A673 (cell line): Measurements from ENCODE around the gene CTCF. TPM values are rescaled to one million over a fixed set of nuclear protein-coding genes. Genes with fewer than 3 reads are reported as not detected.
A peak's percentile ranks its signal among the peaks of the same experiment; 100 is the strongest.

Source experiments
- BruUV-seq: library from RNA; stranded (reverse); fragments of 400-500 nt; replicated peaks from 2 replicates; lab custom pipeline; 2021; lab: Mats Ljungman, UMichigan
- CTCF ChIA-PET: fragments of 300-600 bp; sonication (Branson Sonifier 250); formaldehyde crosslinking; loops from one replicate; lab custom pipeline; 2022; ENCODE audit warnings: antibody characterized with exemption; lab: Charles Lee
- POLR2A ChIA-PET: fragments of 300-600 bp; sonication (Branson Sonifier 250); formaldehyde crosslinking; loops from one replicate; lab custom pipeline; 2022; ENCODE audit warnings: antibody characterized with exemption; ENCODE audit not compliant: low non-redundant PET; lab: Charles Lee
- DNase-seq: peaks from one replicate; pipeline ENCODE4 v3.0.0-alpha.2; 2015; ENCODE audit warnings: low spot score
- H3K27ac ChIP-seq: fragments of 200-600 bp; sonication (generic); 2 replicates; pipeline ENCODE4 v1.5.1; 2016; ENCODE audit warnings: mixed run types, low read depth, mild to moderate bottlenecking, mixed read lengths, antibody characterized with exemption, low read length; ENCODE audit not compliant: poor library complexity, severe bottlenecking
- H3K27me3 ChIP-seq: fragments of 200-600 bp; sonication (generic); replicated peaks from 2 replicates; pipeline ENCODE4 v1.6.1; 2017; ENCODE audit warnings: mixed run types, low read depth, mild to moderate bottlenecking, mixed read lengths, antibody characterized with exemption, low read length; ENCODE audit not compliant: insufficient read depth, poor library complexity
- H3K36me3 ChIP-seq: fragments of 200-600 bp; sonication (generic); 2 replicates; pipeline ENCODE4 v1.6.1; 2016; ENCODE audit warnings: mixed run types, mild to moderate bottlenecking, mixed read lengths, antibody characterized with exemption, low read length; ENCODE audit not compliant: insufficient read depth, poor library complexity, severe bottlenecking
- H3K4me1 ChIP-seq: fragments of 200-600 bp; sonication (generic); 2 replicates; pipeline ENCODE4 v1.6.1; 2017; ENCODE audit warnings: mixed run types, mild to moderate bottlenecking, mixed read lengths, antibody characterized with exemption, low read length; ENCODE audit not compliant: insufficient read depth, poor library complexity, severe bottlenecking
- H3K4me3 ChIP-seq: fragments of 200-600 bp; sonication (generic); 2 replicates; pipeline ENCODE4 v1.5.1; 2016; ENCODE audit warnings: low read depth, mixed run types, mild to moderate bottlenecking, mixed read lengths, low read length; ENCODE audit not compliant: poor library complexity, severe bottlenecking
- H3K9me3 ChIP-seq: fragments of 200-600 bp; sonication (generic); 2 replicates; pipeline ENCODE4 v1.6.1; 2016; ENCODE audit warnings: mixed run types, low read depth, mild to moderate bottlenecking, mixed read lengths, antibody characterized with exemption, low read length; ENCODE audit not compliant: poor library complexity, severe bottlenecking
- EZH2 ChIP-seq: fragments of 200-600 bp; sonication (generic); IDR thresholded peaks from 2 replicates; pipeline ENCODE4 v1.6.1; 2017; ENCODE audit warnings: borderline replicate concordance, low read depth, mild to moderate bottlenecking, mixed read lengths, antibody characterized with exemption, low read length; ENCODE audit not compliant: poor library complexity, severe bottlenecking
- intact Hi-C: fragments of 100-400 bp; cut with micrococcal nuclease; formaldehyde crosslinking; loops from one replicate; pipeline ENCODE4 v1.10.0; 2022; ENCODE audit not compliant: unreplicated experiment
- total RNA-seq: library from RNA; stranded (reverse); gene quantifications from 2 replicates; pipeline ENCODE4 v1.2.3, GENCODE V29; 2021
- TF ChIP-seq, protein P1 (sequence below): fragments of 300-800, 200-600 bp; sonication (generic); conservative IDR thresholded peaks from 2 replicates; pipeline ENCODE4 v1.5.1; 2017; ENCODE audit warnings: low read depth, mild to moderate bottlenecking, antibody characterized with exemption, low read length, moderate library complexity, mixed read lengths

The CTCF gene
- total RNA-seq, 1 experiment from 2014 or later, result 74.7 TPM

DNA sequence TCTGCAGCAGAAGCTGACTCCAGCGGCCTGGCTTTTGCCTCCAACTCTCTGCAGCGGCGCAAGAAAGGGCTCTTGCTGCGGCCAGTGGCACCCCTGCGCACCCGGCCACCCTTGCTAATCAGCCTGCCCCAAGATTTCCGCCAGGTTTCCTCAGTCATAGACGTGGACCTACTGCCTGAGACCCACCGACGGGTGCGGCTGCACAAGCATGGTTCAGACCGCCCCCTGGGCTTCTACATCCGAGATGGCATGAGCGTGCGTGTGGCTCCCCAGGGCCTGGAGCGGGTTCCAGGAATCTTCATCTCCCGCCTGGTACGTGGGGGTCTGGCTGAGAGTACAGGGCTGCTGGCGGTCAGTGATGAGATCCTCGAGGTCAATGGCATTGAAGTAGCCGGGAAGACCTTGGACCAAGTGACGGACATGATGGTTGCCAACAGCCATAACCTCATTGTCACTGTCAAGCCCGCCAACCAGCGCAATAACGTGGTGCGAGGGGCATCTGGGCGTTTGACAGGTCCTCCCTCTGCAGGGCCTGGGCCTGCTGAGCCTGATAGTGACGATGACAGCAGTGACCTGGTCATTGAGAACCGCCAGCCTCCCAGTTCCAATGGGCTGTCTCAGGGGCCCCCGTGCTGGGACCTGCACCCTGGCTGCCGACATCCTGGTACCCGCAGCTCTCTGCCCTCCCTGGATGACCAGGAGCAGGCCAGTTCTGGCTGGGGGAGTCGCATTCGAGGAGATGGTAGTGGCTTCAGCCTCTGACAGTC lies 99.7 kb downstream of the CTCF start:
- H3K27me3 ChIP-seq, result no peaks in the 10 kb centered on the region
- TF ChIP-seq, protein P1, sequence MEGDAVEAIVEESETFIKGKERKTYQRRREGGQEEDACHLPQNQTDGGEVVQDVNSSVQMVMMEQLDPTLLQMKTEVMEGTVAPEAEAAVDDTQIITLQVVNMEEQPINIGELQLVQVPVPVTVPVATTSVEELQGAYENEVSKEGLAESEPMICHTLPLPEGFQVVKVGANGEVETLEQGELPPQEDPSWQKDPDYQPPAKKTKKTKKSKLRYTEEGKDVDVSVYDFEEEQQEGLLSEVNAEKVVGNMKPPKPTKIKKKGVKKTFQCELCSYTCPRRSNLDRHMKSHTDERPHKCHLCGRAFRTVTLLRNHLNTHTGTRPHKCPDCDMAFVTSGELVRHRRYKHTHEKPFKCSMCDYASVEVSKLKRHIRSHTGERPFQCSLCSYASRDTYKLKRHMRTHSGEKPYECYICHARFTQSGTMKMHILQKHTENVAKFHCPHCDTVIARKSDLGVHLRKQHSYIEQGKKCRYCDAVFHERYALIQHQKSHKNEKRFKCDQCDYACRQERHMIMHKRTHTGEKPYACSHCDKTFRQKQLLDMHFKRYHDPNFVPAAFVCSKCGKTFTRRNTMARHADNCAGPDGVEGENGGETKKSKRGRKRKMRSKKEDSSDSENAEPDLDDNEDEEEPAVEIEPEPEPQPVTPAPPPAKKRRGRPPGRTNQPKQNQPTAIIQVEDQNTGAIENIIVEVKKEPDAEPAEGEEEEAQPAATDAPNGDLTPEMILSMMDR, result no peak
- TF ChIP-seq EZH2, result no peak
- intact Hi-C loops, result no loop called here
- H3K9me3 ChIP-seq, result no peaks in the 10 kb centered on the region
- peaks cover 15% of the 10 kb centered on the region for H3K4me1 ChIP-seq
- H3K27ac ChIP-seq, result no peak overlapping the region
- no peak for DNase-seq
- no peak overlapping the region for H3K4me3 ChIP-seq
- ChIA-PET CTCF (interaction anchor here (1.4 kb wide), 2 partner anchors 115 to 141 kb away, joined by 3 to 4 read pairs; no protein-coding TSS in a partner anchor), POLR2A (no interaction called here)
- no TSS peak for BruUV-seq
- H3K36me3 ChIP-seq, result peaks cover 6% of the 10 kb centered on the region

DNA sequence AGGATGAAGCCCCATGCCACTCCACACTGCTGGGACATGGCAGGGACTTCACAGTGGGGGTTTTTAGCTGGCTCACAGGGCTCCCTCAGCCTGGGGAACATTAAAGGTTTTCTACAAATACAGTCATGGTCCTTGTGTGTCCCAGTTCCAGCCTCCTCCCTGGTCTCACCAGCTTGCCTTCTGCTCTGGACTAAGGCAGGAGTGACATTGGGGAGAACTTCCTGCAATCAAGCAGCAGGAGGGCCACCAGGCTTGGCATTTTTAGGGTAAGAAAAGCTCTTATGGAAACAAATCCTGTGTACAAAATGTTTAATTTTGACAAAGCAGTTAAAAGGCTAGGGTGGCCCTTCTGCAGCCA lies 100.3 kb downstream of the CTCF start:
- H3K27me3 ChIP-seq, result no peaks in the 10 kb centered on the region
- H3K4me3 ChIP-seq, result no peak overlapping the region
- TF ChIP-seq, protein P1, result no peak
- TF ChIP-seq EZH2, result no peak
- peaks cover 21% of the 10 kb centered on the region for H3K4me1 ChIP-seq
- no TSS peak for BruUV-seq
- DNase-seq, result no peak
- H3K27ac ChIP-seq, result no peak overlapping the region
- intact Hi-C loops, result no loop called here
- POLR2A ChIA-PET, result interaction anchor here (0.9 kb wide), 1 partner anchor 104 kb away, joined by 3 read pairs; no protein-coding TSS in a partner anchor
- H3K36me3 ChIP-seq, result peaks cover 6% of the 10 kb centered on the region
- H3K9me3 ChIP-seq, result no peaks in the 10 kb centered on the region
- CTCF ChIA-PET, result interaction anchor here (1.1 to 1.4 kb wide), 3 partner anchors 10 to 142 kb away, joined by 3 to 4 read pairs (median 4); no protein-coding TSS in a partner anchor

DNA sequence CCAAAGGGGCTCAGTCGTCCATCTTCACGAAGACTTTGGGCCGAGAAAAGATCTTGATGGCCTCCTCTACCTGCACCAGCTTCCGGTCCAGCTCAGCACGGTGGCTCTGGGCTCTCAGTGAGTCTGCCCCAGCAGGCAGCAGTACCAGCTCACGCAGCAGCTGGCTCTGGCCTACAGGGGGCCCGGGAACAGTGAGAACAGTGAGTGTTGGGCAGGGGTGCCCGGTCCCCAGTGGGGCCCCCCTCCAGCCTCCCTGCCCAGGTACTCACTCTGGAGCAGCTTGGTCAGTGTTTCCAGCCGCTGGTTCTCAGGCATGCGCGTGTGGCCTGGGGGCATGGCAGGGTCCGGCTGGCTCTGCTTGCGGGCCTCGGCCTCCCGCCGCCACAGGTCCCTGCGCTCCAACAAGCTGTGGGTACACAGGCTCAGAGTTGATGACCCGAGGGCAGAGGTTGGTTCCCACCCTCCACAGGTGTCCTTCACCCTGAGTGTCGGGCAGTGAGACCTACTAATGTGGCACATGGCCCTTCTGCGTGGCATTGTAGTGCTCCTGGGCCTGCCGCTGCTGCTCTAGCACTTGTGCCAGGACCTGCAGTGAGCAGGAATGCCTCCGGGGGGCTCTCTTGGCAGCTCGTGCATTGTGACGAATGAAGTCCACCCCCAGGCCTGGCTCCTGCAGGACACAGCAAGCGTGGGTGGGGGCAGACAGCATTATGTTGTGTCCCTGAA lies 101.0 kb downstream of the CTCF start:
- BruUV-seq, result no TSS peak
- H3K4me1 ChIP-seq, result peaks cover 22% of the 10 kb centered on the region

More for the DNA sequence above, 101.0 kb downstream of the CTCF start:
- no peak overlapping the region for H3K4me3 ChIP-seq
- no peak overlapping the region for H3K27ac ChIP-seq
- POLR2A ChIA-PET, result interaction anchor here (0.9 kb wide), 1 partner anchor 105 kb away, joined by 3 read pairs; no protein-coding TSS in a partner anchor
- TF ChIP-seq, protein P1, result peak; percentile 58
- no peak for TF ChIP-seq EZH2
- intact Hi-C loops, result no loop called here
- DNase-seq, result peak; percentile 61
- no peaks in the 10 kb centered on the region for H3K9me3 ChIP-seq
- CTCF ChIA-PET, result interaction anchor here (1.1 to 1.4 kb wide), 3 partner anchors 9 to 142 kb away, joined by 3 to 4 read pairs (median 4); no protein-coding TSS in a partner anchor
- H3K27me3 ChIP-seq, result no peaks in the 10 kb centered on the region
- peaks cover 3% of the 10 kb centered on the region for H3K36me3 ChIP-seq
